Activated naive CD4-positive, alpha-beta T cell (primary cell): ENCODE measurements around the gene BMPR1B.
"Not testable (repeated sequence)": the region's sequence is repeated elsewhere in the genome, so short reads cannot be mapped to it uniquely, and the experiment has no call there.

Source experiments
- DNase-seq, 4 experiments: peaks; one replicate each; lab custom pipeline; 2025; lab: John Stamatoyannopoulos, UW

The BMPR1B gene

DNA sequence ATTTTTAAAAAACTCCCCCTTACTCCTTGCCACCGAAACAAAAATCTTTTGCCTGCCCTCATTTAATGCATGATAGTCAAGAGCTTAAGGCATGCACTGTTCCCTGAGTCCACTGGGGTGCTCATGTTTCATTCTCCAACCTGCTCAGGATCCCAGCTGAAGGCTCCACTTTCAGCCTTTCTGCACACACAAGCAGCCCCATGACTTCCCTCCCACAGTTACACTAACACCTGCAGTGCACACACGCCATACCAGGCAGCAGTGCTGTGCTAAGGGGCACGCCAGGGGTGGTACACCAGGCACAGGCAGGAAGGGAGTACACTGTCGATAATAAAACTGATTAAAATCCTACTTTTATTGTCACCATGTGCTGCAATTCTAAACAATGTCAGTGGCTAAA lies 385.2 kb downstream of the BMPR1B start:
- no peak for DNase-seq

DNA sequence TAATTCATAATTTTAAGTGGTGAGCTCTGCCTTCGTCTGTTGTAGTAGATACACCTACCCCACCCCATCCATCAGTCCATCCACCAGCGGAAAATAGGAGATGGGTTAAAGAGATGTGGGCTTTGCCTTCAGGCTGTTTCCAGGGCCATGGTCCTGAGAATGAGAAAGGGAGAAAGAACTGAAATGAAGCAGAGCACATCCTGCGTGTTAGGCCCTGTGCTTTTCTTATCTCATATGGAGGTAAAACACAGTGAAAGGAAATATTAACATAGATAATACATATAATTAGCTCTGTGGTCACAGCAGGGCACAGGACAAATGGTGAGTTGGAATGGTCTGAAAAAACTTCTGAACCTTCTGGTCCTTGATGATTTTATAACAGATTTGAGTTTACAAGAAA lies 393.5 kb downstream of the BMPR1B start:
- no peak for DNase-seq

DNA sequence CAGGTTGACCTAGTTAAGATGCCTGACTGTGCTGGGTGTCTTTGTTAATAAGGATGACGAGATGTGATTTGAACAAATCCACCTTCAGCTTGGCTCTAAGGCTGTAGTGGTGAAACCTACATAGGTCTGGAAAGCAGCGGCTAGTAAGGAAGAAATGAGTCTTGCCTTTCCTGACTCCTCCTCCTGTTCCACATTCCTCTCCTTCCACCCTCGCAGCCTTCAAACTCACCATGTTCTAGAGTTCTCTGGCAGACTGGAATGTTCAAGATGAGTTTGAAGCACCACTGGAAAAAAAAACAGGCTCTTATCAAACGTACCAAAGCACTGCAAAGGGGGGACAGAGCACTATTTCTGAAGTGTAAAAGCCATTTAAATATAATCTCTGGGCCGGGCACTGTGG lies 395.4 kb downstream of the BMPR1B start:
- no peak for DNase-seq

DNA sequence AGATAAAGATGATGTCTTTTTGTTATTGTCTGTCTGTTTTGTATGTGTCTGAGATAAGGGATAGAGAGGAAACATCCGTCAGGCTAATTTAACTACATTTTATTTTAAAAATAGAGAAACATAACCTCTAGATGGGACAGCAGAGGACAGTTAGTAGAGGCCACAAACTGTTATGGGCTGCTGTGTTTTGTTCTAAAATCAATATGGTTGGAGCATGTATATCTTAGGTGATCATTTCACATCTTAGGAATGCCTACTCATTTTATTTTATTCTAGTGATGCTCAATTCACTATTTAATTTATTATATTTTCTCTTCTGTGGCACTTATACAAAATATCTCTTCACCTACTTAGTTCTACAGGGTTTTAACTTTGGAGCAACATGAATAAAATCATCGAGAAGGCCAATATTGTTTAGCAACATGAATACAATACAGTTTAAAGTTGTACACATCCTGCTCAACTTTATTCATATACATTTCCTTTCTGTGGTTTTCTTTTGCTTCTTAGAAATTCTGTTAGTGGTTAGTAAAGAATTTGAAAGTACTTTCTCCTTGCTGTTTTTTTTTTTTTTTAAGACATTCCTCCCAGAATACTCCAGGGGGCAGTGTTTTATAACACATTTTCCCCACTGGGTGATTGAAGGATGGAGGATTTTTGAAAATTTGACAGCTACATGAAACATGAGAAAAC lies 398.1 kb downstream of the BMPR1B start:
- no peak for DNase-seq

DNA sequence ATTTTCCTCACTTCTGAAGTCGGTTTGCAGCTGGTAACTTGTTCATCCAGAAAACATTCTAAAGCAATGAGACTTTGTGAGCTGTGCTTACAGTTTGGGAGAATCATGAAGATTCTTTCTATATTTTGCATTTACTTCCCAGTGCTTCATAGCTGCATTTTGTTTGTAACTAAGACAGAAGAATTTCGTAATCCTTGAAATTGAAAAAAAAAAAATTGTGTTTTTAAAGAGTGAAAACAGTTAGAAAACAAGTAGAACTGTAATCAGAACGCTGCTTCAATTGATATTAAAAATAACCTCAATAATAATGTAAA lies 398.7 kb downstream of the BMPR1B start:
- DNase-seq: no peak

DNA sequence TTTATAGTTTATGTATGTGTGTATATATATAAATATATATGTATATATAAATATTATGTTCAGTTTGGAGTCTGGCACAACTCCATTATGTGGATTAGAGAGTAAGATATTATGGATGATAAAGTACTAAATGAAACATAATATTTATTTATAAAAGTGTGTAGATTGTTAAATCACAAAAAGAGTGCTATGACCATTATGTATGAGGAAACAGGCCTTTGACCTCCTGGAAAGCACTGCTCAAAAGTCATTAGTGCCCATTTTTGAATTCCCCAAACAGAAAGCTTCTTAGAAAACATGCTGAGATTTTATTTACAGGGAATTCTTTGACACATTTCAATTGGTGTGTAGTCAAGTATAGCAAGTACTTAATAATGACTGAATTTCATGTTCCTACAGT lies 399.8 kb downstream of the BMPR1B start:
- no peak for DNase-seq

DNA sequence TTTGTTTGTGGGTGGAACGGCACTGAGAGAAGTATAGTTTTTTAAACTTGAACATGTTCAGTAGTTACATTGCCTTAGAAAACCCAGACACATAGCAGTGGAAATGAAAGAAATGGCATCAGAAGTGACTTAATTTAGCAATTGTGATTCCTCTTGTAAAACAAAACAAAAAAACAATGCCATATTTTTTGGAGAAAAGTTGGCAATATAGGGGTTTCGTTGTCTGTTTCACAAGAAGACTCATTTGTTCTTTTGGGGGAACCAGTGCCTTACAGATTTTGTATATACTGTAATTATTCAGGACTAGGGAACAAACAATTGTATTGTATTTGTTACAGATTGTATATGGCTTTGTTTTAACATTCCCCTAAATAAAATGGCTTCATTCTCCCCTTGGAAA lies 400.3 kb downstream of the BMPR1B start:
- no peak for DNase-seq

DNA sequence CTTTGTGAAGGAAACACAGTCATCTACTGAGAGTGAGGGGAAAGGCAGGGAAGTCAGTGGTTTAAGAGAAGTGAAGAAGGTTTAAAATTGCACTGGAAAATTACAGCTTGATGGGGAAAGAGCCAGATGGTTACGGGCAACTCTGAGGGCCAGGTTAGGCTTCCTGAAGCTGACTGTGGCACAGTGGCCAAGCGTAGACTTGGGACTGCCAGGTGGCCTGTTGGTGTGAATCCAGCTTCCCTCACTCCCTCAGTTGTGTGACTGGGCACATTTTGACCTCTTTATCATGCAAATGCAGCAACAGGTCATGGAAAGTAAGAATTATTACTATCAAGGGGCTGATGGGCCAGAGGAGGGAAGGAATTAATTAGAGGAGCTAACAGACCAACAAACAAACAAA lies 400.9 kb downstream of the BMPR1B start:
- no peak for DNase-seq

DNA sequence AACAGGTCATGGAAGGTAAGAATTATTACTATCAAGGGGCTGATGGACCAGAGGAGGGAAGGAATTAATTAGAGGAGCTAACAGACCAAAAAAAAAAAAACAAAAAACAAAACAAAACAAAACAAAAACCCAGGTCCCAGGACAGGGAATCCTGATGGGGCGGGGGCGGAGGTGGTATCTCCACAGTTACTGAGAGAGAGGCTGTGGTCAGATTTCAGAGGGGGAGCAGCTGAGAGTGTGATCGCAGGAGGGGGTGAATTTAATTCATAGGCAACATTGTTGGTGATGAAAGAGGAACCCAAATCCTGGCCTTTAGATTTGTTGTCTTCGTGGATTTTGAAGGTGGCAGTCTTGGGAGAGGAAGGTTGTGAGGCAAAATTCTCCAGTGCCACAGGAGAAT lies 401.6 kb downstream of the BMPR1B start:
- no peak for DNase-seq

DNA sequence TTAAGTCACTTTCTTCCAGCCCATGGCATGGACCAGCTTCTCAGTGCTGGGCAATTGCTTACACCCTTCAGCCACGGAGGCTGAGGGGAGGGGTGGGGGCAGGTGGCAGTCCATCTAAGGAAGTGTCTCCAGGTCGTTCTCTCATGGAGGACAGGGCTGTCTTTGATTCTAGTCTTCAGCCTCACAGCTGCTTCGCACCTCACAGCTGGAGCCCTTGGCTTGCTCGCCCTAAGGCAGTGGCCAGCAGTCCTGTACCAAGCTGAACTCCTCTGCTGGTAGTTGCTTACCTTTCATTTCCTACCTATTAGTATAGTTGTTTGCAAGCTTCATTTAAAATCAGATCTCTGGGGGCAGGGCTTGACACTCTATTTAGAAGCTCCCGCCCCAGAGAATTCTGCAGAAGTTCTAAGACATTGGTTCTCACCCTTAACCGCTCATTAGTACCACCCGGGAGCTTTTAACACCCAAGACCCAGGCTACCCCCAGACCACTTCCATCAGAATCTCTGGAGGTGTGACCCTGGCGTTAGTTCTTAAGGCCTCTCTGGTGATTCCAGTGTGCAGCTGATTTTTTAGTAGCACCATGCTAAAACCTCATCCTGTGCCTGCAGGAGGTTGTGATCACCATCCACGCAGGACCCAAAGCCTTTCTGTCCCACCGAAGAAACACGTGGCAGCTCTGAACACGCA lies 404.2 kb downstream of the BMPR1B start:
- DNase-seq: no peak

DNA sequence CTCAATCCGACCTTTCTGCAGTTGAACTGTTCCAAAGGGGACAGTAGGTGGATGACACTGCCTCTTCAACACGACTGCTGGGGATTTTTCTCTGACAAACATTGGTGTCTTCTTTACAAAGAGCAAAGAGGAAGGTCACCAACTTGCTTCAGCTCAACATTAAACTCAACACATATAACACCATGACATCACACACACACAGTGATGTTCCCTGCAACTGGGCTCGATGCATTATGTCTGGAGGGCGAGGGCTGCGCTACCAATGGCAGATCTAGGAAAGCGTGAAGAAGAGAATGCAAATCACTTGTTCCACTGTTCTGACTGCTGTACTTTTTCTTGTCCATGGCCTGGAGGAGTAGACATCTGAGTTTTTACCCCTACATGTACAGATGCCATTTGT lies 405.1 kb downstream of the BMPR1B start:
- DNase-seq: no peak

DNA sequence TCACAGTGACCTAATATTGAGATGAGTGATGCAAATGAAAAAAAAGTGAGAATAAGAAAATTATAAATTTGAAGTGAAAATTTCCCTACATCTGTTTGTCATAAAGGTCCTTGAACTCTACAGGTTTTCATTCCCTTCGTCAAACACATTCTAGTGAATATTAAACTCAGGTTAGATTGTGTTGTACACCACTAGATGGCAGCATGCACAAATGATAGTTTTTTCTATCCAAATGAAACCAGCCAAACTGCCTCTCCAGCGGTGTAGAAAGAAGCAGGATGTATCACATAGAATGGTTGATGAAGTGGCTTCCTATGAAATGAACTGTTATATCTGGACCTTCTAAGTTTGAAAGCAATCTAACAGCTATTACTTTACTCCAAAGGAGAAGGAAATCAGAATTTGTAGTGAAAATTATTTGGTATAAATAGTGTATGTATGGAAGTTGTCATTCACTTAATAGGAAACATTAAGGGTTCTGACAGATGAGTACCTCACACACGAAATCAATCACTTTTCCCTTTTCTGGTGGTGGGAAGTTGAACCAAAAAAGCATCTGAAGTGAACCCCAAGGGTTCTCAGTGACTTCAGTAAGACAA lies 408.3 kb downstream of the BMPR1B start:
- no peak for DNase-seq

DNA sequence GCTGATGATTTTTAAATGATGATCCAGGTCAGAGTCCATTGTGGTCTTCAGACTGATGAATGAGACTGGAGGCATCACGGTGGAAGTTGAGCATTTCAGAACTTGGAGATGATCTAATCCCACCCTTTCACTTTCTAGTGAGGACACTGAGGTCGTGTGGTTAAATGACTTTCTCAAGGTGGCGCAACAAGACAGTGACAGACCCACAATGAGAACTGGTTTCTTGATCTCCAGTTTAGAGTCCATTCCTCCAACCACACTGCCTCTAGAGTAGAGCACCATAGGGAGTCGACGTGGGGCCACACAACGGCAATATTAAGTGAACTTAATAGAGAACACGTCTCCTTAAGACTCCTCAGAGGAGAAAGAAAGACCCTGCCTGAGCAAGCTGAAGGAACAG lies 410.1 kb downstream of the BMPR1B start:
- no peak for DNase-seq

DNA sequence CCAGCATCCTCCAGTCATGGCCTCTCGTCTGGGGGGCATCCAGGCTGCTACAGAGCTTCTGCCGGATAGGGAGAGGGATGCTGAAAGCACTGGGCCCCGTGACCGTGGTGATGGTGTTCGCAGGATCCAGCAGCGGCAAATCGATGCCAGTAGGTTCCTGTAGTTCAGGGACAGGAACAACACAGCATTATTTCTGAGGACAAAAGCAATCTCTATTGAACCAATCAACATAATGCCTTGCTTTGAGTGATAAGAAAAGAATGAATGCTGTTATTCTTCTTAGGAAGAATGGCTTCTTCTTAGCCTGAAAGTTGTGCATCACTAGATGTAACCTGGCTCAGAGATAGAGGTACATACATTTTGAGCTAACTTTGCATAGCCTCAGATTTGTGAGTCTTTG lies 412.4 kb downstream of the BMPR1B start:
- no peak for DNase-seq

DNA sequence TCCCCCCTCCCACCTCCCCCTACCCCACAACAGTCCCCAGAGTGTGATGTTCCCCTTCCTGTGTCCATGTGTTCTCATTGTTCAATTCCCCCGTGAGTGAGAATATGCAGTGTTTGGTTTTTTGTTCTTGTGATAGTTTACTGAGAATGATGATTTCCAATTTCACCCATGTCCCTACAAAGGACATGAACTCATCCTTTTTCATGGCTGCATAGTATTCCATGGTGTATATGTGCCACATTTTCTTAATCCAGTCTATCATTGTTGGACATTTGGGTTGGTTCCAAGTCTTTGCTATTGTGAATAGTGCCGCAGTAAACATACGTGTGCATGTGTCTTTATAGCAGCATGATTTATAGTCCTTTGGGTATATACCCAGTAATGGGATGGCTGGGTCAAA lies 413.6 kb downstream of the BMPR1B start:
- DNase-seq: not testable (repeated sequence)

DNA sequence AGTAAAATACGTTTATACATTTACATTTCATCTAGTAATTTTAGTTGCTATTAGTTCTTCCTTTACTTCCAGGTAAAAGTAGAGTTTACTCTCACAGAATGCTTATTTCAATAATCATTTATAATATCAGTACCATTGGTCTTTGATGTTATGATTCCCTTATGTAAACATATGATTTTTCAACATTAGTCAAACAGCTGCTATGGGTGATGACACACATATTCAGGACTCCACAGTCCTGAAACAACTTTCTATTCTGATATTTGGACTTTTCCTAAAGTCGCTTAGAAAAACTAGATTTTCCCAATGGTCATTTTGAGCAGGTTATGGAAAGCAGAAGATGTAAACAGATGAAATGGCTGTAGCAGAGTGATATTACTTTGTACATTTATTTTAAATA lies 421.2 kb downstream of the BMPR1B start:
- DNase-seq: no peak

DNA sequence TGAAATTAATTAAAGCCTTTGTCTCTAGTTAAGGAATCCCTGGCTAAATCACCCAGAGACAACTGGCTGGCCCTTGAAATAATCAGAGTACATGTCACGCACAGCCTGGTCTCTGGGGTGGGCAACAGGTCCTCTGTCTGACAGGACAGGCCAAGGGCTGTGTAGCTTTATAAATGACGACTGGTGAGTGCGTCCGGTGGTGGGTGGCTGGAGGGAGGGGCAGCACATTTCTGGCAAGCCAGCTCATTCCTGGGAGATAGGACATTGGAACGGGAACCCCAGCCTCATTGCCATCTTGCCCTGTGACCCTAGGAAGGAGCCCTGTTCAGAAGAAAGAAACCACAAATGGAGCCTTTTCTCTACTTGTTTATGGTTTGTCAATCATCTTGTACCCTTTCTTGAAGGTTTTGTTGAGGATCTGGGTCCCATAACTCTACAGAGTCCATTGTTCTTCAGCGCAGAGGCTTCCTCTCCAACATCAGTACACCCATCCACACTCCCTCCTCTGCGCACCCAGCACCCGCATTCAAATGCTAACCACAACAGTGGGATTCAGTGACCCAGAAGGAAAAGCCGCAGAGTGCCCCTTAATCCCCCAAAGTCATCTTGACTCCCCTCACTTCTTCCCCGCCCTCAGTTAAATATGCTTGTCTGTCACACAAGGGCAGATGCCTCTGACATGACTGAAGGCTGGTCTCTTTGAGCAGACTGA lies 422.9 kb downstream of the BMPR1B start:
- DNase-seq: no peak

DNA sequence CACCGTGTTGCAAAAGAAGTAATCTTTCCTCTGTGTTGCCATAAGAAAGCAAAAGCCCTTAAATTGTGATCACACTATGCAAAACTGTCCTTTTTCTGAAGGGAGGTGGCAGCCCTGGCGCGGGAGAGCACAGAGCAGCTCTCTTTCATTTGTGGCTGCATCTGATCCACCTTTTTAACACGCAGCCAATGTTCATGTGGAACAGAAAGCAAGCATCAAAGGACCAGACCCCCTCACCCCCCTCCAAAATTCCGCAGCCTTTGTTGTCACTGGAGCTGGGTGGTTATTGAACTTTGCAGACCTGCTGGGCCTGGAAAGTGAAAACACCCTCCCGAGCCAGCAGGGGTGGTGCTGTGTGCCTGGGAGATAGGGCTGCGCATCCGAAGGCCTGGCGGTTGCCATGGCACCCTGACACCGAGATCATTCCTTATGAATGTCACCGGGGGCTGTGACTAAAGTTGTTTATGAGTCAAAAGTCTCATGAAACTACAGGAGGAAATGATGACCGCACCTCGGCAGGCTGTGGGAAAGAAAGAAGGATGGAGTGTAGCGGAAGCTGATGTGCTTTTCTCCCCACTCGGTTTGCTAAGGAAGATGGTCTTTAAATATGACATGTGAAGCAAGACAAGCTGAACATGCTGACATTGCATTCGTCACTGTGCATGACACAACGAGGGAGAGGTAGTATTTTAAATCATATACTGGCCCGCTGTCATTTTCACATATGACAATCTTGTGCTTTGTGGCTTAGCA lies 423.7 kb downstream of the BMPR1B start:
- DNase-seq: no peak

DNA sequence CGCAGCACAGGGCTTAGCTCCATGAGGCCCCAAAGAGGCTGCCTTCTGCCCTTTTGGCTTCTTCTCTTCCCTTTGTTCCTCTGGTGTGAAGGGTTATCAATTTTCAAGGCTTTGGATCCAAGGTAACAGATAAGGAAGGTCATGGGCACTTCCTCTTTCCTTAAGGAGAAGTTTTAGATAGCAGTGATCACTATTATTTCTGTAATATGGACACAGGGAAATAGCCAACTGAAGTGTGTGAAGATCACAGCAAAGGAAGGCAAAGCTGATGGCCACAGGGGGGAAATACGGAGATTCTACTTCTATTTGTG lies 424.2 kb downstream of the BMPR1B start:
- DNase-seq: no peak

DNA sequence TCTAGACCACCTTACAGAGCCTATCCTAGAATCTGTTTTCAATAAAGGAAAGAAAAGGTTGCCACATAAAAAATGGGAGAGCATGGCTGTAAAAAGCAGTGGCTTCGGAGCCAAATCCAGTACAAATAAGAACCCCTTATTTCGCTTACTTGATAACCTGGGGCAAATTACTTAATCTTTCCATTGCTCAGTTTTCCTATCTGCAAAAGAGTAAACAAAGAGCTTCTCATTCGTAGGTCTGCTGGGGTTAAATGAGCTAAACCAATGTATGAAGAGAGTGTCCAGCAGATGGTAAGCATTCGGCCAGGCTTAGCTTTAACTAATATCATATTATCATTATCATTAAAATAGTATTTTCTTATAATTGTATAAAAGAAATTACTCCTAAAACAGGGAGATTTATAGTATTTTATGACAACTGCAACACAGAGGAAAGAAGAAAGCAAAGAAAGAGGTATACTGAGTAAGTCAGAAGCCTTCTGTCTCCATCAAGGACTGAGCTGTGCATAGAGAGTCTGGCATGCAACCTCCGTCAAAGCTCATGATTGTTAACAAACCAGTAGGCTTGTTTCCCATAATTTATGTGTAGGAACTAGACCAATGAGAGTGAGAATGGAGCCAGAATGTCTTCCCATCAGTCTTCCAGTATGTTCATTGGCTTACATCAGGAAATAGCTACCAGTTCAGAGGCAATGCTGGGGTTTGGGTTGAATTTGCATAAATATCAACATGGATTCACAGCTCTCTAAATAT lies 426.1 kb downstream of the BMPR1B start:
- DNase-seq: no peak

DNA sequence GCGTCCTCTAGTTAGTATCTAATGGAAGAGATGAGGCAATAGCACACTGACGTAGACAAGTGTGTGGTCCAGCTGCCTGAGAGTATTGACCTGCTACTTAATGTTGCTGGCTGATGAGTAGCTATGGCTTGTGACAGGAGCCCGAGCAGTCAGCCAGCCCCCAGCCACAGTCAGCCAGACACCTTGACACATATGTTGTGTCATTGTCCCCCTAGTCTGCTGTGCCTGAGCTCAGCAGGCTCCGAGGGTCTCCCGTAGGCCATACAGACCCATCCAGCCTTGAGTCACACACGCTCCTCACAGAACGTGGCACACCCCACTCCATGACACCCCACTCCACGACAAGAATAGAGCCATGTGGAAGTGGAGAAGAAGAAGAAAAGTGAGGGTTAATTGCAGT lies 428.9 kb downstream of the BMPR1B start:
- no peak for DNase-seq
